ENCODE results near the gene HBZ. TPM values are rescaled to one million over a fixed set of nuclear protein-coding genes. Genes with fewer than 3 reads are reported as not detected.

HBZ gene
- total RNA-seq, 1 donor from 2014 or later = not detected

DNA sequence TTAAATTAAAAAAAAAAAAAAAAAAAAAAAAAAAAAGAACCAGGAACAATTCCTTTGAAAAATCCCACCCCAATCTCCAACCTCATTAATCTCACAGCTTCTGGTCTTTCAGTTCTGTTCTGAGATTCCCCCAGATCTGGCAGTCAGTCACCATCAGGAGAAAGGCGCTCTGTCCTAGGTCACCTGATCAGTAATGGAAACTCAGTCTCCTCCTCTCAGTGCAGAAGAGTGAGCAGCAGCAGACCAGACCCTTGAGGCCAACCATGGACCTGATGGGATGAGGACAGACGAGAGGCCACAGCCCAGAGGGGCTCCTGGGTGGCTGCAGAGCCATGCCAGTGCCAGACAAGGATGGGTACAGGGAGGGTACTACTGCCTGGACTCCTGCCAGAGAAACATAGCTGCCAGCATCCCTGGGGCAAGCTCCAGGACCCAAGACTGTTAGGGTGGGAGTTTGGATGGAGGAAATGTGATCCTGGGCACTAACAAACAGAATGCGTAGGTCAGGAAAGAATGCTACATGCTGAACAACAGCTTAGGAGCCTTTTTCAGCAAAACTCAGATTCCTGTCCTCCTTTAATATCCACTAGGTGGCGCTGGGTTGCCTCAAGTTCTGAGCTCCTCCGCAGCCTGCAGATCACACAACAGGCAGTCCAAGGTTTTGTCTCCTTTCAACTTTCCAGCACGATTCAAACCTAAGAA is 45.7 kb upstream of the HBZ start:
- Mint-ChIP-seq H3K36me3 (ENCODE audit: low read depth) (peaks cover 43% of the 10 kb centered on the region), H3K27me3 (no peaks in the 10 kb centered on the region), H3K27ac (no peak overlapping the region)

GRCh38 chr16:112153-112840 is 40.1 kb upstream of the HBZ start:
- POLR2A ChIA-PET = no interaction called here
- DNase-seq (no peak), ATAC-seq (ENCODE audit: low read depth) (no peak)
- Mint-ChIP-seq H3K4me3 (no peak overlapping the region), H3K9me3 (no peaks in the 10 kb centered on the region), H3K27me3 (no peaks in the 10 kb centered on the region), H3K4me1 (no peaks in the 10 kb centered on the region), H3K36me3 (ENCODE audit: low read depth) (peaks cover 60% of the 10 kb centered on the region), H3K27ac (no peak overlapping the region)
- intact Hi-C loops (cut with micrococcal nuclease) = no loop called here
- no peak for TF ChIP-seq CTCF (IDR thresholded peaks at IDR 0.05)
- CTCF ChIA-PET = no interaction called here

More for the DNA sequence above, 45.7 kb upstream of the HBZ start:
- intact Hi-C loops (cut with micrococcal nuclease) = loop anchor here (1.0 to 2.0 kb wide), 3 partner anchors 42 to 256 kb away; no protein-coding TSS in a partner anchor
- ChIA-PET POLR2A (interaction anchor here (0.7 to 1.1 kb wide), 6 partner anchors 33 to 561 kb away, joined by 3 to 8 read pairs (median 6); partner anchors contain the start of gene FAM234A), CTCF (interaction anchor here (0.6 to 4.0 kb wide), 17 partner anchors 10 to 264 kb away, joined by 3 to 22 read pairs (median 4); partner anchors contain the start of genes AXIN1, MRPL28 and RHBDF1)
- Mint-ChIP-seq H3K4me1 (no peaks in the 10 kb centered on the region), H3K4me3 (no peak overlapping the region), H3K9me3 (no peaks in the 10 kb centered on the region)
- no peak for TF ChIP-seq CTCF (IDR thresholded peaks at IDR 0.05)
- DNase-seq (no peak), ATAC-seq (ENCODE audit: low read depth) (peak; percentile 81)

- H3K9me3 Mint-ChIP-seq = no peaks in the 10 kb centered on the region
- peaks cover 3% of the 10 kb centered on the region for H3K4me1 Mint-ChIP-seq
- H3K36me3 Mint-ChIP-seq (ENCODE audit: low read depth) = peaks cover 50% of the 10 kb centered on the region
- ATAC-seq (ENCODE audit: low read depth) (no peak), DNase-seq (no peak)
- ChIA-PET CTCF (no interaction called here), POLR2A (no interaction called here)
- H3K27ac Mint-ChIP-seq = no peak overlapping the region
- no peaks in the 10 kb centered on the region for H3K27me3 Mint-ChIP-seq
- no peak for TF ChIP-seq CTCF (IDR thresholded peaks at IDR 0.05)
- H3K4me3 Mint-ChIP-seq = no peak overlapping the region
- intact Hi-C loops (cut with micrococcal nuclease) = no loop called here
These were observed 38.1 kb upstream of the HBZ start for GRCh38 chr16:114327-114726.

GRCh38 chr16:116015-116414 is 36.4 kb upstream of the HBZ start:
- Mint-ChIP-seq H3K27ac (no peak overlapping the region), H3K9me3 (no peaks in the 10 kb centered on the region), H3K4me1 (peaks cover 3% of the 10 kb centered on the region), H3K36me3 (ENCODE audit: low read depth) (peaks cover 43% of the 10 kb centered on the region), H3K4me3 (no peak overlapping the region), H3K27me3 (no peaks in the 10 kb centered on the region)
- TF ChIP-seq CTCF (IDR thresholded peaks at IDR 0.05) = no peak
- POLR2A ChIA-PET = no interaction called here
- ATAC-seq (ENCODE audit: low read depth) (no peak), DNase-seq (no peak)
- intact Hi-C loops (cut with micrococcal nuclease) = no loop called here
- CTCF ChIA-PET = interaction anchor here (2.7 to 4.0 kb wide), 2 partner anchors 9 to 246 kb away, joined by 18 read pairs; no protein-coding TSS in a partner anchor

All from activated B cell treated with CpG ODN at 0.5 μM for 24 hours (primary cell).